Measurements from ENCODE around the gene HMCES.

- TF ChIP-seq CTCF (conservative IDR thresholded peaks at IDR 0.05 in 1 of 2, IDR thresholded peaks at IDR 0.05 in 1 of 2; ENCODE audit: extremely low read depth in 1 of 2, insufficient read depth in 1 of 2, low read depth in 1 of 2, low read length in 2 of 2): no peak
- TF ChIP-seq EZH2 (IDR thresholded peaks at IDR 0.05; ENCODE audit: borderline replicate concordance, low read length): no peak
These were observed 62.9 kb downstream of the HMCES start for GRCh38 chr3:129341331-129342141.
